OCI-M2 (cell line): ENCODE results near the gene MIOX.

ENCODE experiments used
- DNase-seq: peaks from one replicate; lab custom pipeline; 2025; ENCODE audit not compliant: unreplicated experiment; lab: John Stamatoyannopoulos, UW

Gene MIOX

DNA sequence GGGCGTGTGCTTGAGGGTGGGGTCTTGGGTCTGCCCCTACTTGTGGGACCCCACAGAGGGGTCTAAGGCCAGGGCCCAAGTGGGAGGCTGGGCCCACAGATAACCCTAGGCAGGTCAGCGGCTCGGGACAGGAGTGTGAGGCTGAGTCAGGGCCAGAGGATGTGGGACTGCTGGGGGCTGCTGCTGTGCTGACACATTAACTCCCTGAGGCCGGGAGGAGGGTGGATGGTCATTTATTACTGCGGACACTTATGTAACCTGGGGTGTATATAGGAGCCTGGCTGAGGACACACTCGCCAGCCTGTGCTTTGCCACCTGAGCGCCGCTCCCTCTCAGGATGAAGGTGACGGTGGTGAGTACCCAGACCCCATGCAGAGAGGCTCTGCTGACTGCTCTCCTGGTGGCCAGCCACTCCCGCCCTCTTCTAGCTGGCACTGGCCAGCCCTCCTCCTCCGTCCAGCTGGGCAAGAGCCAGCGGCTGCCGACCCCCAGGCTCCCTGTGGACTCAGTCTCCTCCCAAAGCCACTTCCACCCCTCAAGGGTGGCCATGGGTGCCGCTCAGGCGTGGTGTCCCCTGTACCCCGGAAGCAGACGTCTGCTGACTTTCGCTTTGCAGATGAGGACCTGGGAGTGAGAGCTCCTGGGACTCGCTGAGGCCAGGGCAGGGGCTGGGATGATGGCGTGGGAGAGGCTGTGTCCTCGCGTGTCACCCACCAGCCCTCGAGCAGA is at the start of gene MIOX:
Gene MIOX, plus strand, starts transcription at position 299 of the 729 bp plus-strand sequence. Its CDS starts 39 bp downstream, at position 338.
- DNase-seq, result no peak

DNA sequence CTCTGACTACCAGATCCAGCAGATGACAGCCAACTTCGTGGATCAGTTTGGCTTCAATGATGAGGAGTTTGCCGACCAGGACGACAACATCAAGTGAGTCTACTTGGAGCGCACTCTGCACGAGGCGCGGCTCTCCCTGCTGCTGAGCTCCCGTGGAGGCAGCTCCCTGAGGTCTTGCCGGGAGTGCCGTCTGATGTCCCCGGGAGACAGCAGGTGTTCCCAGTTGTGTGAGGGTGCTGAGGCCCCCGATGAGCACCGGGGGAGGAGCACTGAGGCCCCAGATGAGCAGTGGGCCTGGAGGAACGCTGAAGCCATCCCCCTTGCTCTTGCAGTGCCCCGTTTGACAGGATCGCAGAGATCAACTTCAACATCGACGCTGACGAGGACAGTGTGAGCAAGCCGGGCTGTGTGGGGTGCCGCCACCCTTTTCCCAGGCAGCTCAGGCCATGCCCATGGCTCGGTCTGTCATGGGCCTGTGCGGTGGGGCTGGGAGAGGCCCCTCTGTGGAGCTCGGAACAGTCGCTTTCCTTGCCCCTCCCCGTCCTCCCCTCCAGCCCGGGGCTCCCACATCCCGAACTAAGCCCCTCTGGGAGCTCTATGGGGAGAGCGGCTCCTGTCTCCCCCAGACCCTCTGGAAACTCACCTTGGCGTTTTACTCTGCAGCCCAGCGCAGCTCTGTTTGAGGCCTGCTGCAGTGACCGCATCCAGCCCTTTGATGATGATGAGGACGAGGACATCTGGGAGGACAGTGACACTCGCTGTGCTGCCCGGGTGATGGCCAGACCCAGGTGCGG is 49.0 kb upstream of the MIOX start:
- no peak for DNase-seq

DNA sequence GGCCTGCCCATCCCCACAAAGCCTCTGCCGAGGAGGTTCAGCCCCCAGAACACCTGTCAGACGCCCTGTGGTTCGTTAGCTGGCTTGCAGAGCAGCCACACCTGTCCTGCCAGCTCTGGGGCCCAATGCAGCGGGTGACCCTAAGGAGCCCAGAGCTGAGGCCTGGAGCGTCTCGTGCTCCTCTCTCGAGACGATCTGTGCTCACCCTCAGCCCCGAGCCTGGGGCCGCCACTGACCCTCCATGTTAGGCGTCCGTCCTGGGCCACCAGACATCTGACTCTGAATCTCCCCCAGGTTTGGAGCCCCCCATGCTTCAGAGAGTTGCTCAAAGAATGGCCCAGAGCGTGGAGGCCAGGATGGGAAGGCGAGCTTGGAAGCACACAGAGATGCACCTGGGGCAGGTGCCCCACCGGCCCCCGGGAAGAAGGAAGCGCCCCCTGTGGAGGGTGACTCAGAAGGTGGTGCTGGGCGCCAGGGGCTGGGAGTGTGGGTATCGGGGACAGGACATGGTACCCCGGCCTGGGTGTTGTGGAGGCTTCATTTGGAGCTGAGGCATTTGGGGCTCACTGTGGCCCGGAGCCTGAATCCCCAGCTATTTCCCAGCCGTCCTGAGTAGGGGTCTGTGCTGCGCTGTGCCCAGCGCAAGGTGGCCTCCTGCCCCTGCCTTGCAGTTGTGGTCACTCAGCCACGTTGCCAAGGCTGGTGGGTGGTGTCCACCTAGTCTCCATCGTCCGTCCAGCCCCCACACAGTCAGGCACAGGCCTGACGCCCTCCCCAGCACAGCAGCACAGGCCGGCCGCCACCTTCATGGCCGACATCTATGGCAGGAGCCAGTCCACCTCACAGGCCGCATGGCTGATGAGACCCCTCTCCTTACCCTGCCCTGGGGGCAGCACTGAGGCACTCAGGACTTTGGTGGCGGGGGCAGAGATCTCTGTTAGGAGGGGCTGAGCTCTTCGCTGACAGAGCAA is 48.1 kb upstream of the MIOX start:
- no peak for DNase-seq

DNA sequence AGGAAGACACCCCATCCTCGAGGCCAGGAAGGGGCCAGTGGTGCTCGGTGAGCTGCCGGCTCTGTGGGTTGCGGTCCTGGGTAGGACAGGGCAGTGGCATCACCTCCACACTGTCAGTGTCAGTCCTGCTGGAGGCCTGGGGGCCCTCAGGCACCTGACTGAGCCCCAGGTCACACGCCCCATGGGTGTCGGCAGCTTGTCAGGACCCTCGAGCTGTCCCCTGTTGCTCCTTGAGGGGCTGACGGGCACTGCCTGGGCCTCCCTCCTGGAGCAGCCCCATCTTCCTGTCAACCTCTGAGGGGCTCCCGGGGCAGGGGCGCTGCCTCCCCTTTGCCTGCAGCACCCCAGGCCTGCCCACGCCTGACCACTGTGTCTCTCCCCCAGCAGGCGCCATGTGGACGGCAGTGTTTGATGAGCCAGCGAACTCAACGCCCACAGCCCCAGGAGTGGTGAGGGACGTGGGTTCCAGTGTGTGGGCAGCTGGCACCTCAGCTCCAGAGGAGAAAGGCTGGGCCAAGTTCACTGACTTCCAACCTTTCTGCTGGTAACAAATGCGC is 47.3 kb upstream of the MIOX start:
- DNase-seq, result no peak

DNA sequence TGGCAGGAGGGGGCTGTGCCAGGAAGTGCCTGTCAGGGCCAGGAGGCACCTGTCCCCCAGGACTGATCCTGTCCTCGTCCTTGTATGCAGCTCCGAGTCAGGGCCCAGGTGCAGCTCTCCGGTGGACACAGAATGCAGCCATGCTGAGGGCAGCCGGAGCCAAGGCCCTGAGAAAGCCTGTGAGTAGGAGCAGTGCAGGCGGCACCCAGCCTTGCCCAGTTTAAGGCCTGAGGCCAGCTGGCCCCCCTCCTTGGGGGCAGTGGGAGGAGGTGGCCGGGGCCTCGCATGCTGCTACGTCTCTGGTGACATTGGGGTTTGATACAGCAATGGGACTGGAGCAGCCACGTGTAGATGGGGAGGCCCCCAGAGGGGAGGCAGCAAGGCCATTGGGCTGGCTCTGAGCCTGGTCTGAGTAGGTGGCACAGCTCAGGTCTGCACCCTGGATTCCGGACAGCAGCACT is 46.8 kb upstream of the MIOX start:
- no peak for DNase-seq

DNA sequence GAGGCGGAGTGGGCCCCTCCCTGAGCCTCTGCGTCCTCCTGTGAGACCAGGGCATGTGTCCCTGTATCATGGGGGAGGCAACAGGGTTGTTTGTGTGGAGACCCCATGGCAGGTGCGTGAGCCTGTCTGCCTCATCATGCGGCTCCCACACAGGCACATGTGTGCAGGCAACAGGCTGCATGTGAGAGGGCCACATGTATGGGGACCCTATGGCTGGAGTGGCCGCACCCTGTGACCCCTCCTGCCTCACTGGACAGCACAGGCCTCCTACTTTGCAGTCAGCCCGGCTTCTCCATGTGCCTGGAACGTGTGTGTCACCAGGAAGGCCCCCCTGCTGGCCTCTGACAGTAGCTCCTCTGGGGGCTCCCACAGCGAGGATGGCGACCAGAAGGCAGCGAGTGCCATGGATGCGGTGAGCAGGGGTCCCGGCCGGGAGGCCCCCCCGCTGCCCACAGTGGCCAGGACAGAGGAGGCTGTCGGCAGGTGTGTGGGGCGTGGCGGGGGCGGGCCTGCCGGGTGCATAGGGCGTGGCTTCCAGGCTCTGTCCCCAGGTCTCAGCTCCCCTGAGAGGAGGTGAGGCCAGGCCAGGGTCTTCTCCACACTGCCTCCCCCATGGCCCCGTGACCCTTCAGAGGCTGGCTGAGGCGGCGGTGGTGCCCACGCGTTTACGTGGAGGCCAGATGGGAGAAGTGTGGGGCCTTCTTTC is 46.0 kb upstream of the MIOX start:
- no peak for DNase-seq

DNA sequence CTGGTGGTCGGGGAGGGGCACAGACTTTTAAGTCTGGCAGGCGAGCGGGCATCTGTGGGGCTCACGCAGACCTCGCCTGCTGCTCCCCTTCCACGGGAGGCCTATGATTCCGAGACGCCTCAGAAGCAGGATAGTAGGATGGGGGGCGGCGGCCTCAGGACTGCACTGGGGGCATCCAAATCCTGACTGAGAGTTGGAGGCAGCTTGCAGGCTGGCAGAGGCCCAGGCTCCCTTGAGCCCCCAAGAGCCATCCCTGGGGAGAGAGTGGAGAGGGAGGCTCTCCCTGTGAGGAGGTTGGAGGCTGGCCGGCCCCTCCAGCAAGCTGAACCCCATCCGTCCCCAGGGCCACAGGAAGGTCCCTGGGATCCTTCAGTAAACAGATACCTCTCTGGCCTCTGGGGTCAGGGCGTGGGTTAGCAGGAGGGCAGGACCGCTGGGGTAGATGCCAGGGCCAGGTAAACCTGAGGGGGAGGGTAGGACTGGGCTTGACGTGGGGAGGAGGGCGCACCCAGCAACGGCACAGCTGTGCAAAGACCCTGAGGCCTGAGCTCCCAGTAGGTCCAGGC is 45.1 kb upstream of the MIOX start:
- no peak for DNase-seq

DNA sequence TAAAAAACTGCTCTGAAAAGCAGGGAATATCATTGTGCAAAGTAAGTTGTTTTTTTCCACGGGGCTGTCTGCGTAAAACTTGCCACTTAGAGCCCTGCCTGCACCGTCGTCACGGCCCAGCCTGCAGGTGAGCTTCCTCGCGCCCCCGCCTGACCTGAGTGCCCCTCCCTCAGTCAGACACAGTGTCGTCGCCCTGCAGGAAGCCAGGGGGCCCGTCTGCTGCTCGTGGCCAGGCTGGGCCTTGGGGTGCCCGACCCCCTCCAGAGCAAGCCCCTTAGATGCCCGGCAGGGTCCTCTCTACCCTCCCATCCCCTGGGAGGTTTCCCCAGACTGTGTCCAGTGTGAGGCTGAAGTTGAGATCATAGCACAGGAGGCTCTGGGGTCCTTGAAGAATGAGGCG is 43.5 kb upstream of the MIOX start:
- no peak for DNase-seq

DNA sequence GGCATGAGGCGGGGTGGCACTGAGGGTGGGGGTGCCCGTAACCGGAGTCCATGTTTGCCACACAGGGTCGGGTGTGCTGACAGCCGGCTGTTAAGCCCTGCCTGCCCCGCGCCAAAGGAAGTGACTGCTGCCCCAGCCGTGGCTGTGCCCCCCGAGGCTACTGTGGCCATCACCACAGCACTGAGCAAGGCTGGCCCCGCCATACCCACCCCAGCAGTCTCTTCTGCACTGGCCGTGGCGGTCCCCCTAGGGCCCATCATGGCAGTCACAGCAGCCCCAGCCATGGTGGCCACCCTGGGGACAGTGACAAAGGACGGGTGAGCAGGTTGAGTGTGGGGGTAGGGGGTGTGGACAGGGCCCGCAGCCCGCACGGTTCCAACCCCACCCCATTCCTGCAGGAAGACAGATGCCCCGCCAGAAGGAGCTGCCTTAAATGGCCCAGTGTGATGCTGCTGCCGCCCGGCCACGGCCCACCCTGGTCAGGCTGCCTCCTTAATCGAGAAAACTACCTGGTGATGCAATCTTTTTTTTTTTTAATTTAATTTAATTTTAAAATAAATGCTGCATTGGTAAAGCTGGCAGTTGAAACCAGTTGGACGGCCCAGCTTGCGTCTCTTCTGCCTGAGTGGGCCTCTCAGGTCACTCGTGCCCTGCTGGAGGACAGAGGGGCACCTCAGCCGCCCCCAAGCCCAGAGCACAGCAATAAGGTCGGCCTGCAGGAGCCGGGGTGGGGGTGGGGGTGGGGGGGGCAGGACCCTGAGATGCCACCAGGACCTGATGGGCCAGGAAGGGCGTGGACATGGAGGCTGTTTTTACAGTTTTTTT is 42.6 kb upstream of the MIOX start:
- no peak for DNase-seq

DNA sequence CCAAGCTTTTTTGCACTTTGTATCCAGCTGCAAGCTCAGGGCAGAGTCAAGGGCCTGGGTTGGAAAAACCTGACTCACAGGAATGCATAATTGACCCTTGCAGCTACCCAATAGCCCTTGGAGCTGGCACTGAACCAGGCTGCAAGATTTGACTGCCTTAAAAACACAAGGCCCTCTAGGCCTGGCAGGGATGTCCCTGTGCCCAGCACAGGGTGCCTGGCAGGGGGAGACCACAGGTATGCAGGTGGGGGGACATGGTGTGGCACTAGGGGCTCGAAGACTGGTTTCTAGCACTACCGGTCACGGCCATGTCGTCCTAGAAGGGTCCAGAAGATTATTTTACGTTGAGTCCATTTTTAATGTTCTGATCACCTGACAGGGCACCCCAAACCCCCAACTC is 42.0 kb upstream of the MIOX start:
- no peak for DNase-seq

DNA sequence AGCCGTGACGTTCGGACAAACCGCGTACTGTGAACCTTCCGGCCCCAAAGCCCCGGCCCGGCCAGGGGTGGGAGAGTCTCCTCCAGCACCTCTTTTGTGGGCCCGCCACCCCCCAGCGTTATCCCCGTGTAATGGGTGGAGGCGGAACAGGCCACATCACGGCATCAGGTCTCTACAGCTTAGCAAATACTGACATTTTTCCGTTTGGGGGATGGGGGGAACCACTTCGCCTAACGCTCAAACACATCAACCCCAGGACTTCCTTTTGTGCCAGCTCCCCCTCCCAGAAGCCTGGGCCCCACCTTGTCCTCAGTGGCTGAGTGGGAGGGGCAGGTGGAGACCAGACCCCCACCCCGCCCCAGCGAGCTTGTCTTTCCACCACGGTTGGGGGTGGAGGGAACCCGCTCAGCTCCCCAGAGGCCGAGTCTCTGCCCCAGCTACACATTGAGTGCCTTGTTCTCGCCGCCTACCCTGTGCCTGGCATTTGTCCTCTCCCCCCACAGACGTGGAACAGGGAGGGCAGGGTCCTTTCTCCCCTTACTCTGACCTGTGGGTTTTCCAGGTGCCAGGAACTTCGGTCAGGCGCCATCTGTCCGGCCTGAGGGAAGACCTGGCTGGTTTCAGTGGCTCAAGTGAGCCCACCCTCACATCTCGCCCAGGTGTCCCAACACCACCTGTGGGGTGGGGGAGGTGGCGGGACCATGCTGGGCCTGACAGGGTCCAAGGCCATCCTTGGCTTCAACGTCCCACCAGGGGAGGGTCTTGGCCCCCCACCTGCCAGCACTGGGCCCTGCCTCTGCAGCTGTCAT is 41.4 kb upstream of the MIOX start:
- no peak for DNase-seq

DNA sequence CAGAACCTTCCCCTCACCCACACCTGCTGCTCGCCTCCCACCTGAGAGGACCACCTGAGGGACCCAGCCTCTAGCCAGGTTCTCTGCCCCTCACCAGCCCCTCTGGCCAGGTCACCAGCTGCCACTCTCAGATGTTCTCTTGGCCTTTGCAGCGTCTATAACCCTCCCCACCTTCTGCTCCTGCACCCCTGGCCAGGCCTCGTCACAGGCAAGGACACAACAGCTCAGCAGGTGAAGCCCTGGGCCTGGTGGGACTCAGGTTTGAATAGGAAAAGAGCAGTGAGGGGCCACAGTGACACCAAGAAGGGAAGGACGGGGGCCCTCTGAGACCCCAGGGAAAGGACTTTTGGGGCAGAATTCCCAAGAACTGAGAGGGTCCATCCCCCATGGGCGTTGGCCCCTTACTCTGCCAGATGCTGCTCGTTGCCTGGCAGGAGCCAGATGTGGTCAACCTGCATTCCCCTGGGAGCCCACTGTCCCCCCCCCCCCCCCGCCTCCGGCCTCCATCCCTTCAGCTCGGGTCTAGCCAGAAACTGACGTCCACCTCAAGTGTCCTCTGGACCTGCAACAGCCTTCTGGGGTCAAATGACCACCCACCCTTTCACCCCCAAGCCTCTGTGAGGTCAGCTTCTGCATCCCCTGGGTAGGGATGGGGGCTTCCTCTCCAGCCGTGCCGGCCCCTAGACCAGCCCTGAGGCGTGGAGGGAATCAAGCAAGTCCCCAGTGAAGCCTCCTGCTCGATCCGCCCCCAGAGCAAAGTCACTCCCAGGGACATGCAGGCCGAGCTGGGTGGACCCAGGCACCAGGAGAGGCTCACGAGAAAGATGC is 40.6 kb upstream of the MIOX start:
- no peak for DNase-seq

DNA sequence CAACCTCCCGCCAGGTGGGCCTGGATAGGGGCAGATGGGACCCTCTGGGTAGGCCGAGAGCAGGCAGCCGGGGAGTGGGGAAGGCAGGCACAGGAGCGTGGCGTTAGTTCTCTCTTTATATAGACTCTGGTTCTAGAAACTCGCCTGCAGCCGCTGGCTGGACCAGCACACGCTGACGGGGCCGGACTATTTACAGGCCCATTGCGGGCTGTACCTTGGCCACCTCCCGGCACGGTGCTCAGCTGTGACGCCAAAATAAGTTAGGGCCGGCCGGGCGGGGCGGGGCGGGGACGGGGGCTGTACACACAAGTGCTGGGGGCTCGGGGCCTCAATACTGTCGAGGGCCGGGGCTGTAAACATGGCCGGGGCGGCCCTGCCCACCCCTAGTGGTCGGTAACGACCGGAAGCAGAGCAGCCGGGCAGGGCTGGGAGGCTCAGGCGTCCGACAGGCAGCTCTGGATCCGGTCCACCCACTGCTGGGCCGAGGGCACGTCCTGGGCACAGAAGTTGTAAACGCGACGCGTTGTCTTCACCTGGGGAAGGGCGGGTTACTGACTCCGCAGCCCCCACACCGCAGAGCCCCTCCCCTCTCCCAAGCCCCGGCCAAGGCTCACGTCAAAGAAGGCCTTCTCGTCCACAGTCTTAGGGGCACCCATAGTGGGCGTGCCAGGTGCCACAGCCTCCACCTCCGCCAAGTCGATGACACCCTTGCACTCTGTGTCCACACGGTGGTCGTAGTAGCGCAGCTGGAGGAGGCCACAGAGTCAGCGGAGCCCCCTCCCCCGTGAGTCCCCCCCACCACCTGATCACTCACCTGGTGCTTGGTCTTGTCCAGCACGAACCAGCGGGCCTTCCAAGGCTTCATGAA is 39.7 kb upstream of the MIOX start:
- no peak for DNase-seq

DNA sequence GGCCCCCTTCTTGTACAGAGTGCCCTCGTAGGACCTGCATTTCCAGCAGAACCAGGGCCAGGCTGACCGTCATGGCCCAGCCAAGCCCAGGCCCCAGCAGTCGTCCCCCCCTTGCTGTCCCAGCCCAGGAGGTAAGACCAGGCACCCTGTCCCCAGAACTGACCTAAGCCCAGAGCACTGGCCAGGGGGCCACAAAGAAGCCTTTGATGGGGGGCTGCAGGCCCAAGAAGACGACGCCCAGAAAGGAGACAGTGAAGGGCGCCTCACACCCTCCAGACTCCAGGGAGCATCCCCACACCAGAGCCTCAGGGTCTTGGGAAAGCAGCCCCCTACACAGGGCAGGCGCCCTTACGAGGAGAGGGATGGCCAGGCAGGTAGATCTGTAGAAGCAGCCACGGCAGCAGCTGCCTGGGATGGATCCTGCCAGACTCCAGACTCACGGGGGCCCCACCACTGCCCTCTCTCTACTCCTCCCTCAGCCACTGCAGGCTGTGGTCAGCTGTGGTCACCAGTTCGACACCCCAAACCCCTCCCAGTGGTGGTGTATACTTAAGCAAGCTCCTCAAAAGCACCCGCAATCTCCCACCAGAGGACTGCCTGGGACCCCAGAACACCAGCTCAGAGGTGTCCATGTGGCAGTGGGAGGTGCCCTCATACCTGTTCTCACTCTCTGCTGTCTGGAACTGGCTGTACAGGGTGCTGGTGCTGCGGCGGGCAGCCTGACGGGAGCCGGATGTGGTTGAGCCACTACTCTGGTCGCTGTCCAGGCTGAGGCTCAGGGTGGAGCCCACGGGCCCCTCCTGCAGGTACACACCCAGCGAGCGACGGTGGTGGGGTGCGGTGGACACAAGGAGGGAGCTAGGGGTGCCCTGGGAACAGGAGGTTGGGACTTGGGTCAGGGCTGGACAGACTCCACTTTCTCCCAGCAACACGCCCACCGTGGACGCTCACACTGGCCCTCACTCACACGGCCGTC is 38.8 kb upstream of the MIOX start:
- no peak for DNase-seq

DNA sequence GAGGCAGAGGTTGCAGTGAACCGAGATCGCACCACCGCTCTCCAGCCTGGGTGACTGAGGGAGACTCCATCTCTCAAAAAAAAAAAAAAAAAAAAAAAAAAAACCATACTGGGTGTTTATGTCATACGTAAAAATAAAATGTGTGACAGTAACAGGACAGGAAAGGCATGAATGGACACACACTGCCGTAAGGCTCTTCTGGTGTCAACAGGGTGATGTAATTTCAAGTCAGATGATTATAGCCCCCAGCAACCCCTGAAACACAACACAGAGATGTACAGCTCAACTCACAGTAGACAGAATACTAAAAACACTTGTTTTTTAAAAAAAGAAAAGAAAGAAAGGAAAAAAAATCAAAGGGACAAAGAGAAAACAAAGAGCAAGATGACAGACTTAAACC is 34.0 kb upstream of the MIOX start:
- DNase-seq, result no peak
